Mesothelial cell of epicardium (in vitro differentiated cells): ENCODE results near the gene SYNPO2. TPM values are rescaled to one million over a fixed set of nuclear protein-coding genes. Genes with fewer than 3 reads are reported as not detected.
"Not testable (repeated sequence)": the region's sequence is repeated elsewhere in the genome, so short reads cannot be mapped to it uniquely, and the experiment has no call there.

Experiments used
- DNase-seq, 2 experiments: peaks; one replicate each; pipeline ENCODE4 v3.0.0; 2021; ENCODE audit warnings: low spot score in 2 of 2; ENCODE audit not compliant: unreplicated experiment in 2 of 2
- H3K27ac Mint-ChIP-seq: 2 replicates; pipeline ENCODE4 v1.8.0; 2021; ENCODE audit warnings: mixed read lengths
- H3K27me3 Mint-ChIP-seq: 2 replicates; pipeline ENCODE4 v1.8.0; 2021; ENCODE audit warnings: low read depth, mixed read lengths
- H3K36me3 Mint-ChIP-seq: 2 replicates; pipeline ENCODE4 v1.8.0; 2021; ENCODE audit warnings: mixed read lengths
- H3K4me1 Mint-ChIP-seq: 2 replicates; pipeline ENCODE4 v1.8.0; 2021; ENCODE audit warnings: mixed read lengths
- H3K4me3 Mint-ChIP-seq: 2 replicates; pipeline ENCODE4 v1.8.0; 2021; ENCODE audit warnings: mild to moderate bottlenecking, moderate library complexity, mixed read lengths
- H3K9me3 Mint-ChIP-seq: 2 replicates; pipeline ENCODE4 v1.8.0; 2021; ENCODE audit warnings: mixed read lengths
- total RNA-seq: library from RNA; stranded (reverse); gene quantifications from 3 replicates; pipeline ENCODE4 v1.2.1, GENCODE V29; 2021
- TF ChIP-seq, protein P1 (sequence below): fragments of 200-600 bp; sonication (generic); IDR thresholded peaks from one replicate; pipeline ENCODE4 v1.5.0; 2021; ENCODE audit warnings: antibody characterized with exemption; ENCODE audit not compliant: unreplicated experiment

Gene SYNPO2
- total RNA-seq, 1 donor from 2014 or later = 23.4 TPM

DNA sequence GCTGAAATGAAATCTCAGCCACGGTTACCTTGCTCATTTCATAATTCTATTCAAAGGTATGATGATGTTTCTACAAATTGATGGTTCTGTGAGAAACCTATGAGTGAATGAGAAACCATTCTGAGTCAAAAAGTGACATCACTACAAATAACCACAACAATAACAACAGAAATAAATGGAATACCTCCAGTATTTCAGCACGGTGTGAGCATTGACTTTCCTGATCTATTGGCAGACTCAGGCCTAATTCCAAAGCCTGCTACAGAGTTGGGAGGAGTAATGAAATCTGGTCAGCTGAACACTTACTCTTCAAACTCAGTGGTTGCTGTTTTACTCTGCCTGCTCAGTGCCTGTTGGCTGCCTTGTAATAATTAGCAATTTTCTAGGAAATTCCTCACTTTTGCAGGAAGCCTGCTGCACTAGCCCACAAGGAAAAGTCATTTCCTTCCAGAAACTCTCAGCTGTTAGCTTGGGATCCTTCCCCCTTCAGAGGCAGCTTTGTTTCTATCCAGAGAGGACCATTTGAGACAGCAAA, 18.8 kb upstream of the SYNPO2 start:
- no peak for DNase-seq
- Mint-ChIP-seq H3K27me3 (no peaks in the 10 kb centered on the region), H3K9me3 (no peaks in the 10 kb centered on the region), H3K36me3 (no peaks in the 10 kb centered on the region), H3K4me1 (peaks cover 20% of the 10 kb centered on the region), H3K27ac (no peak overlapping the region), H3K4me3 (no peak overlapping the region)
- TF ChIP-seq, protein P1, sequence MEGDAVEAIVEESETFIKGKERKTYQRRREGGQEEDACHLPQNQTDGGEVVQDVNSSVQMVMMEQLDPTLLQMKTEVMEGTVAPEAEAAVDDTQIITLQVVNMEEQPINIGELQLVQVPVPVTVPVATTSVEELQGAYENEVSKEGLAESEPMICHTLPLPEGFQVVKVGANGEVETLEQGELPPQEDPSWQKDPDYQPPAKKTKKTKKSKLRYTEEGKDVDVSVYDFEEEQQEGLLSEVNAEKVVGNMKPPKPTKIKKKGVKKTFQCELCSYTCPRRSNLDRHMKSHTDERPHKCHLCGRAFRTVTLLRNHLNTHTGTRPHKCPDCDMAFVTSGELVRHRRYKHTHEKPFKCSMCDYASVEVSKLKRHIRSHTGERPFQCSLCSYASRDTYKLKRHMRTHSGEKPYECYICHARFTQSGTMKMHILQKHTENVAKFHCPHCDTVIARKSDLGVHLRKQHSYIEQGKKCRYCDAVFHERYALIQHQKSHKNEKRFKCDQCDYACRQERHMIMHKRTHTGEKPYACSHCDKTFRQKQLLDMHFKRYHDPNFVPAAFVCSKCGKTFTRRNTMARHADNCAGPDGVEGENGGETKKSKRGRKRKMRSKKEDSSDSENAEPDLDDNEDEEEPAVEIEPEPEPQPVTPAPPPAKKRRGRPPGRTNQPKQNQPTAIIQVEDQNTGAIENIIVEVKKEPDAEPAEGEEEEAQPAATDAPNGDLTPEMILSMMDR = no peak

DNA sequence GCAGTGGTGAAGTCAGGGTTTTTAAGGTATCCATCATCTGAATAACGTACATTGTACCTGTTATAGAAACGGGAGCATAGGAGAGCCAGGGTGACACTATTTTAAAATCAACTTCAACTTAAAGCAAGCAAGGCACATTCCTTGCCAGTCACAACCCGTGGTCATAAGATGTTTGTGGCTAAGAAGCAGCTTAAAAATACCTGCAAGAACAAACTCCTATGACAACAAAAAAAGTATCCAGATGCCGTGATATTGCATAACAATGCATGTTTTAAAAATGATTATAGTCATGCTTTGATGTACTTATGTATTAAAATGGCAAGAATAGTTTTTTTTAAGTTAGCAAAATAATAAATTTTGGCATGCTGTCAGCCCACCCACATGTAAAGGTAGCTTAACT, 16.5 kb upstream of the SYNPO2 start:
- no peak for DNase-seq
- H3K4me1 Mint-ChIP-seq = peaks cover 20% of the 10 kb centered on the region
- H3K27me3 Mint-ChIP-seq = no peaks in the 10 kb centered on the region
- no peaks in the 10 kb centered on the region for H3K36me3 Mint-ChIP-seq
- H3K27ac Mint-ChIP-seq = no peak overlapping the region
- no peak overlapping the region for H3K4me3 Mint-ChIP-seq
- peaks cover 3% of the 10 kb centered on the region for H3K9me3 Mint-ChIP-seq
- TF ChIP-seq, protein P1 = no peak

DNA sequence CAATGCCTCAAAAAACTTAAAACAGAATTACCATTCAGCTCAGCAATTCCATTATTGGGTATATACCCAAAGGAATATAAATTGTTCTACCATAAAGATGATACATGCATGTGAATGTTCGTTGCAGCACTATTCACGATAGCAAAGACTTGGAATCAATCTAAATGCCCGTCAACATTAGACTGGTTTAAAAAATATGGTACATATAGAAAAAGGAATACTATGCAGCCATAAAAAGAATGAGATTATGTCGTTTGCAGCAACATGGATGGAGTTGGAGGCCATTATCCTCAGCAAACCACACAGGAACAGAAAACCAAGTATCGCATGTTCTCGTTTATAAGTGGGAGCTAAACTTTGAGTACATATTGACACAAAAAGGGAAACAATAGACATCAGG, 10.9 kb upstream of the SYNPO2 start:
- no peaks in the 10 kb centered on the region for H3K36me3 Mint-ChIP-seq
- no peaks in the 10 kb centered on the region for H3K27me3 Mint-ChIP-seq
- peaks cover 10% of the 10 kb centered on the region for H3K4me1 Mint-ChIP-seq
- peaks cover 3% of the 10 kb centered on the region for H3K9me3 Mint-ChIP-seq
- H3K4me3 Mint-ChIP-seq = no peak overlapping the region
- H3K27ac Mint-ChIP-seq = no peak overlapping the region
- no peak for DNase-seq
- TF ChIP-seq, protein P1 = no peak

DNA sequence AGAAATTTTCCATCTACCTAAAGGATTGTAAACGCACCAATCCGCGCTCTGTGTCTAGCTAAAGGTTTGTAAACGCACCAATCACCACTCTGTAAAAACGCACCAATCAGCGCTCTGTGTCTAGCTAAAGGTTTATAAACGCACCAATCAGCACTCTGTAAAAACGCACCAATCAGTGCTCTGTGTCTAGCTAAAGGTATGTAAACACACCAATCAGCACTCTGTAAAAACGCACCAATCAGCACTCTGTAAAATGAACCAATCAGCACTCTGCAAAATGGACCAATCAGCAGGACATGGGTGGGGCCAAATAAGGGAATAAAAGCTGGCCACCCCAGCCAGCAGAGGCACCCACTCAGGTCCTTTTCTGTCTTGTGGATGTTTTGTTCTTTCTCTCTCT, 10.1 kb upstream of the SYNPO2 start:
- not testable (repeated sequence) for H3K9me3 Mint-ChIP-seq, H3K36me3 Mint-ChIP-seq, DNase-seq, H3K4me3 Mint-ChIP-seq, H3K27me3 Mint-ChIP-seq, H3K4me1 Mint-ChIP-seq, H3K27ac Mint-ChIP-seq

DNA sequence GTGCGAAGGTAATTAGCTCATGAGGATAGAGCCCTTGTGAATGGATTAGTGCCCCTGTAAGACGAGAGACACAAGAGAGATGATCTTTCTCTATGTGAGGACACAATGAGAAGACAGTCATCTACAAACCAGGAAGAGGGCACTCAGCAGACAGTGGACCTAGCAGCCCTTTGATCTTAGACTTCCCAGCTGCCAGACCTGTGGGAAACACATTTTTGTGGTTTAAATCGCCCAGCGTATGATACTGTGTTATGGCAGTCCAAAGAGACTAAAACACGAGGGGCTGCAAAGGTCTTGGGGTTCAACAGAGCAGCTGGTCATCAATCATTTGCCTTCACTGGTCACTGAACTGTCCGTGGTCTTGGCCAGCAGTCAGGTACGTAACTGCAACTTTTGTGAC, 9.2 kb upstream of the SYNPO2 start:
- Mint-ChIP-seq H3K27me3 (no peaks in the 10 kb centered on the region), H3K4me3 (no peak overlapping the region), H3K9me3 (peaks cover 3% of the 10 kb centered on the region), H3K36me3 (no peaks in the 10 kb centered on the region), H3K27ac (no peak overlapping the region), H3K4me1 (peaks cover 10% of the 10 kb centered on the region)
- TF ChIP-seq, protein P1 = no peak
- DNase-seq = no peak

DNA sequence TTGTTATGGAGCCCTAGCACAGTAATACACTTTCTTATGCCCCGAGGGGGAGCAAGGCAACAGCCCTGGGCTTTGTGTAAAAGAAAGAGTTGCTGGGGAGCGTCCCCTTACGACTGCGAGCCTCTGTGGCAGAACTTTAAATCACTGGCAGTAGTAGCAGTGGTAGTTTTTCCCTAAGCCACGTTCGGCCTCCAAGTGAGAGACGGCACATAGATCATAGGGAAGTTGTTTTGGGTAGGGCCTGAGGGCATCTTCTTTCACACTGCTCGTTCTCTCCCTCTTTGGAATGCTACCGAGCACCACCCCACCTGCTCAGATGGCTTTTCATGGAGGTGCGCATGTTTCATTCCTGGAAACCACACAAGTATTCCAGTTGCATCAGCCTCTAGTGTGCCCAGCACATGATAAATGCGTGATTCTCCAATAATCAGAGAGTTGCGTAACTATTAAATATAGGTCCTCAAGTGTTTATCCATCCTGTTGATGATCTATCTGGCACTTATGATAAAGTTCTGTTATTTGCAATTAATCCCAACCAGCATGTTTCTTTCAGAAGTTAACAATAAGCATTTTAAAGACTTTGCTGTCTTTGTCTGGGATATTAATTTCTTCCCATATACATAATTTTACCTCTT, 7.0 kb upstream of the SYNPO2 start:
- Mint-ChIP-seq H3K27ac (peak overlapping the region; percentile 67), H3K27me3 (no peaks in the 10 kb centered on the region), H3K4me1 (peaks cover 10% of the 10 kb centered on the region), H3K4me3 (no peak overlapping the region), H3K9me3 (no peaks in the 10 kb centered on the region), H3K36me3 (no peaks in the 10 kb centered on the region)
- DNase-seq = no peak
- TF ChIP-seq, protein P1 = no peak
